Endothelial cell of umbilical vein (primary cell): ENCODE data around the gene CEACAM6. TPM values are rescaled to one million over a fixed set of nuclear protein-coding genes. Genes with fewer than 3 reads are reported as not detected.
"Not testable (repeated sequence)": the region's sequence is repeated elsewhere in the genome, so short reads cannot be mapped to it uniquely, and the experiment has no call there.

Experiments
- BruUV-seq: library from RNA; stranded (reverse); fragments of 400-500 nt; replicated peaks from 2 replicates; lab custom pipeline; 2021; lab: Mats Ljungman, UMichigan
- CTCF ChIA-PET: fragments of 300-600, 350-600 bp; sonication (Branson Sonifier 250); formaldehyde crosslinking; loops from one replicate; lab custom pipeline; 2021; ENCODE audit warnings: antibody characterized with exemption, inconsistent platforms; lab: Charles Lee
- POLR2A ChIA-PET: fragments of 300-600, 350-600 bp; sonication (Branson Sonifier 250); formaldehyde crosslinking; loops from one replicate; lab custom pipeline; 2021; ENCODE audit warnings: antibody characterized with exemption, inconsistent platforms; lab: Charles Lee
- DNase-seq: peaks from one replicate; pipeline ENCODE4 v3.0.0-alpha.2; 2011; ENCODE audit warnings: low read depth, low spot score
- FAIRE-seq: peaks from 2 replicates; lab custom pipeline; 2011; peaks lifted over from hg19 to GRCh38; lab: Jason Lieb, UNC
- H2AFZ ChIP-seq: 2 replicates; pipeline ENCODE4 v1.6.0; 2012; ENCODE audit warnings: low read depth, low read length, control low read depth, inconsistent platforms
- H3K27ac ChIP-seq: 2 replicates; pipeline ENCODE4 v1.5.1; 2011; ENCODE audit warnings: low read depth, mild to moderate bottlenecking, control low read depth, low read length, moderate library complexity; ENCODE audit not compliant: insufficient read depth
- H3K27me3 ChIP-seq, 2 experiments: 2 replicates each; pipeline versions ENCODE4 v1.6.0 to v1.6.1; 2011; ENCODE audit warnings: low read length in 2 of 2, mixed read lengths in 1 of 2; ENCODE audit not compliant: control insufficient read depth in 2 of 2, insufficient read depth in 2 of 2
- H3K36me3 ChIP-seq, 2 experiments: 2 replicates in 1 of 2; 3 replicates in 1 of 2; pipeline ENCODE4 v1.5.1; 2011; ENCODE audit warnings: low read length in 2 of 2, mild to moderate bottlenecking in 1 of 2, moderate library complexity in 1 of 2; ENCODE audit not compliant: control insufficient read depth in 2 of 2, insufficient read depth in 2 of 2; ENCODE audit errors: extremely low read depth in 1 of 2
- H3K4me1 ChIP-seq: 3 replicates; pipeline ENCODE4 v1.5.1; 2011; ENCODE audit warnings: mild to moderate bottlenecking, low read length; ENCODE audit not compliant: control insufficient read depth, insufficient read depth; ENCODE audit errors: extremely low read depth
- H3K4me2 ChIP-seq: 2 replicates; pipeline ENCODE4 v1.6.1; 2011; ENCODE audit warnings: low read length, control low read depth, mixed read lengths; ENCODE audit not compliant: insufficient read depth
- H3K4me3 ChIP-seq, 3 experiments: fragments of 200-600 bp in 1 of 3; sonication (generic), shearing (Covaris generic) in 1 of 3; replicated peaks in 1 of 3; 2 replicates each; pipeline ENCODE4 v1.5.1; 2011 to 2016; ENCODE audit warnings: control low read depth in 3 of 3, low read length in 3 of 3, mild to moderate bottlenecking in 2 of 3, inconsistent platforms in 1 of 3, low read depth in 1 of 3, moderate library complexity in 1 of 3; ENCODE audit not compliant: insufficient read depth in 1 of 3
- H3K79me2 ChIP-seq: 2 replicates; pipeline ENCODE4 v1.6.0; 2012; ENCODE audit warnings: low read length, inconsistent platforms; ENCODE audit not compliant: control insufficient read depth, insufficient read depth
- H3K9ac ChIP-seq: replicated peaks from 2 replicates; pipeline ENCODE3; 2011; ENCODE audit warnings: low read length, control low read depth; ENCODE audit not compliant: insufficient read depth; ENCODE audit errors: extremely low read depth
- H3K9me1 ChIP-seq: replicated peaks from 3 replicates; pipeline ENCODE4 v1.6.0; 2011; ENCODE audit warnings: mild to moderate bottlenecking, low read length; ENCODE audit not compliant: control insufficient read depth, insufficient read depth; ENCODE audit errors: extremely low read depth
- H3K9me3 ChIP-seq: replicated peaks from 2 replicates; pipeline ENCODE4 v1.5.1; 2012; ENCODE audit warnings: low read length, inconsistent platforms; ENCODE audit not compliant: control insufficient read depth, insufficient read depth
- H4K20me1 ChIP-seq: replicated peaks from 2 replicates; pipeline ENCODE3; 2011; ENCODE audit warnings: mild to moderate bottlenecking, low read length; ENCODE audit not compliant: control insufficient read depth, insufficient read depth; ENCODE audit errors: extremely low read depth
- dilution Hi-C: fragments of 300-500 bp; cut with MboI; formaldehyde crosslinking; loops from one replicate; pipeline ENCODE4 v1.15.0; 2019; ENCODE audit warnings: low sequenced_read_pairs; ENCODE audit not compliant: extremely low pct_ligation_motif_present
- intact Hi-C: fragments of 100-400 bp; cut with micrococcal nuclease; formaldehyde crosslinking; loops from one replicate; pipeline ENCODE4 v1.10.0; 2022
- polyA plus RNA-seq, 4 experiments: library from polyadenylated mRNA; depleted of rRNA in 3 of 4; stranded (reverse) in 3 of 4; unstranded in 1 of 4; fragments of >200 nt; gene quantifications; 2 replicates each; pipeline versions ENCODE4 v1.2.1 to v1.2.3, GENCODE V29; 2011 to 2012; ENCODE audit warnings: missing spikeins in 1 of 4
- total RNA-seq: library from RNA; stranded (reverse); gene quantifications from 2 replicates; pipeline ENCODE4 v1.2.3, GENCODE V29; 2021

The CEACAM6 gene
- total and polyA plus RNA-seq, 2 donors (not counting 3 experiments of a cell fraction or from before 2014, with no cell fraction given), result not detected

- BruUV-seq, H2AFZ ChIP-seq, H3K27me3 ChIP-seq, H3K9me1 ChIP-seq, FAIRE-seq, H3K4me1 ChIP-seq, intact Hi-C loops, dilution Hi-C loops, DNase-seq, CTCF ChIA-PET, H3K4me2 ChIP-seq, H3K79me2 ChIP-seq, H3K4me3 ChIP-seq, H3K27ac ChIP-seq, H3K9ac ChIP-seq, POLR2A ChIA-PET, H4K20me1 ChIP-seq, H3K9me3 ChIP-seq, H3K36me3 ChIP-seq: not testable (repeated sequence)
Measured at GRCh38 chr19:41788518-41788917, 33.2 kb downstream of the CEACAM6 start.

- H2AFZ ChIP-seq, dilution Hi-C loops, H3K36me3 ChIP-seq, FAIRE-seq, H3K4me3 ChIP-seq, H3K4me1 ChIP-seq, H3K9ac ChIP-seq, BruUV-seq, POLR2A ChIA-PET, H3K27me3 ChIP-seq, H3K79me2 ChIP-seq, H3K4me2 ChIP-seq, H4K20me1 ChIP-seq, H3K9me1 ChIP-seq, H3K9me3 ChIP-seq, intact Hi-C loops, DNase-seq, H3K27ac ChIP-seq: not testable (repeated sequence)
- CTCF ChIA-PET, result interaction anchor here (0.6 to 5.0 kb wide), 2 partner anchors 33 to 511 kb away, joined by 4 to 160 read pairs; no protein-coding TSS in a partner anchor
Measured at GRCh38 chr19:41789053-41789452, 33.7 kb downstream of the CEACAM6 start.
